Measurements from ENCODE around the gene ING3. TPM values are rescaled to one million over a fixed set of nuclear protein-coding genes. Genes with fewer than 3 reads are reported as not detected.
A peak's percentile ranks its signal among the peaks of the same experiment; 100 is the strongest.

Gene ING3
- total RNA-seq (2021; fragmentation: NEBNext Ultra II Directional; extraction: Animal tissue kit (Norgen Biotek cat#: 25700)), result 13.9 and 17.7 TPM in 2 replicates
- 3.1 and 6.0 TPM in 2 replicates for polyA plus RNA-seq (2011; rRNA removed)
- polyA plus RNA-seq (2011; cell fraction: cytosol; rRNA removed), result 8.7 TPM
- polyA plus RNA-seq (2011; cell fraction: nucleus; rRNA removed), result 2.1 TPM
- polyA plus RNA-seq (2012, experiment 1 of 2), result 9.1 to 12.2 TPM (median 10.7 TPM) in 4 replicates
- polyA plus RNA-seq (2012, experiment 2 of 2), result 1.2 TPM
- 14.9 TPM for polyA plus RNA-seq (2013, experiment 1 of 2)
- polyA plus RNA-seq (2013, experiment 2 of 2), result 14.5 TPM
- polyA minus RNA-seq (2011; rRNA and poly(A)+ RNA removed), result 7.7 and 10.5 TPM in 2 replicates
- 5.9 TPM for polyA minus RNA-seq (2011; cell fraction: cytosol; rRNA and poly(A)+ RNA removed)
- 16.4 TPM for polyA minus RNA-seq (2011; cell fraction: nucleus; rRNA and poly(A)+ RNA removed)
- long read RNA-seq, experiment 1, partial matches to known transcripts, result 6 of 14 reads
- long read RNA-seq, experiment 1, other reads (novel, unspliced or antisense), result 5 of 14 reads
- long read RNA-seq, experiment 2, transcript ING3-201 (12 exons, 3,777 nt), result major isoform, 11 of 17 reads
- long read RNA-seq, experiment 2, partial matches to known transcripts, result 1 of 17 reads
- long read RNA-seq, experiment 2, other reads (novel, unspliced or antisense), result 2 of 17 reads

- peak within 1 kb of the TSS; percentile 66 to 89 (median 77) for H3K4me3 ChIP-seq (ENCODE audit: extremely low read depth in 1 of 4, insufficient read depth in 2 of 4, low read depth in 3 of 4, low read length in 4 of 4)
- no peaks in the 10 kb centered on the region for H3K27me3 ChIP-seq (replicated peaks in 1 of 4; ENCODE audit: control insufficient read depth in 3 of 4, extremely low read depth in 1 of 4, insufficient read depth in 3 of 4, low read length in 3 of 4)
- DNase-seq (ENCODE audit: low read depth in 1 of 2, low spot score in 2 of 2), result peak; percentile 93 to 98
- H3K9me3 ChIP-seq (ENCODE audit: insufficient read depth in 2 of 2, low read depth in 1 of 2, low read length in 1 of 2), result no peaks in the 10 kb centered on the region
- H2BK20ac ChIP-seq (ENCODE audit: low read length), result no peak within 1 kb of the TSS
- peak within 1 kb of the TSS; percentile 96 for H2BK5ac ChIP-seq (ENCODE audit: low read depth, low read length)
- no peak within 1 kb of the TSS for H3K23ac ChIP-seq (ENCODE audit: insufficient read length)
- H2BK15ac ChIP-seq (ENCODE audit: low read length), result no peak within 1 kb of the TSS
- no peak within 1 kb of the TSS for H2AK5ac ChIP-seq (ENCODE audit: low read depth, low read length)
- peak within 1 kb of the TSS; percentile 99 for H3K27ac ChIP-seq (ENCODE audit: low read depth, low read length)
- WGBS, 2 experiments (ENCODE audit: extremely low coverage in 1 of 2, insufficient coverage in 1 of 2, insufficient read length in 1 of 2, insufficient replicate concordance in 2 of 2, low coverage in 1 of 2, low lambda C conversion rate in 2 of 2, missing lambda C conversion rate in 1 of 2), result 2% methylated on average over 30 of the region's 71 CpGs; no CpG with 5 or more reads in 1 of the 2 experiments
- peaks cover 0 to 3% of the 10 kb centered on the region in 2 experiments for H4K20me1 ChIP-seq (replicated peaks in 1 of 2; ENCODE audit: control insufficient read depth in 1 of 2, insufficient read depth in 2 of 2, low read length in 2 of 2)
- peak within 1 kb of the TSS; percentile 96 to 100 (median 98) for H3K9ac ChIP-seq (replicated peaks in 1 of 4; ENCODE audit: extremely low read depth in 1 of 4, low read depth in 3 of 4, low read length in 3 of 4)
- H3K4me1 ChIP-seq (replicated peaks in 1 of 4; ENCODE audit: control insufficient read depth in 3 of 4, insufficient read depth in 4 of 4, low read length in 3 of 4), result no peaks in the 10 kb centered on the region
- H2BK120ac ChIP-seq (replicated peaks; ENCODE audit: low read depth, low read length), result no peak within 1 kb of the TSS
- H3K23me2 ChIP-seq (ENCODE audit: low read depth, low read length), result peaks cover 3% of the 10 kb centered on the region; the same call in 1 of the 2 replicates
- no peak within 1 kb of the TSS for H3K14ac ChIP-seq (ENCODE audit: insufficient read length)
- peak within 1 kb of the TSS; percentile 100; the same call in 1 of the 2 replicates for H4K8ac ChIP-seq (ENCODE audit: extremely low read depth, insufficient read depth, low read length)
- peaks cover 0 to 19% of the 10 kb centered on the region in 2 experiments; a peak in 2 of 4 replicates for H3K79me2 ChIP-seq (ENCODE audit: control insufficient read depth in 1 of 2, insufficient read depth in 2 of 2, low read length in 2 of 2)
- CTCF ChIA-PET (ENCODE audit: partially characterized antibody), result interaction anchor here (0.6 to 1.9 kb wide), 4 partner anchors 37 to 1687 kb away, joined by 3 to 6 read pairs (median 4); partner anchors contain the start of gene CPED1
- no peak within 1 kb of the TSS for H2BK12ac ChIP-seq (ENCODE audit: low read depth, low read length)
- H3K18ac ChIP-seq (ENCODE audit: extremely low read depth, low read length), result peak within 1 kb of the TSS; percentile 72; the same call in 1 of the 2 replicates
- FAIRE-seq, result peak; percentile 32
- peak within 1 kb of the TSS; percentile 97 for H3K4ac ChIP-seq (replicated peaks; ENCODE audit: insufficient read length, low read depth, low read length)
- H3K56ac ChIP-seq (replicated peaks; ENCODE audit: insufficient read length, low read depth, low read length), result peak within 1 kb of the TSS; percentile 89
- H2AFZ ChIP-seq (ENCODE audit: low read length), result peak within 1 kb of the TSS; percentile 76; the same call in 1 of the 2 replicates
- no peaks in the 10 kb centered on the region for H3K79me1 ChIP-seq (ENCODE audit: low read depth, low read length)
- POLR2A ChIA-PET (ENCODE audit: partially characterized antibody), result interaction anchor here (0.6 to 1.5 kb wide), 31 partner anchors 8 to 1836 kb away, joined by 3 to 17 read pairs (median 3); partner anchors contain the start of gene TSPAN12
- peak within 1 kb of the TSS; percentile 97 for H4K5ac ChIP-seq (ENCODE audit: insufficient read length, low read depth, low read length)
- H3K4me2 ChIP-seq (ENCODE audit: insufficient read depth in 1 of 2, low read depth in 2 of 2, low read length in 2 of 2), result peak within 1 kb of the TSS; percentile 70 to 93
- peak within 1 kb of the TSS; percentile 95 for H4K91ac ChIP-seq (replicated peaks; ENCODE audit: insufficient read length, low read length)
- H3K36me3 ChIP-seq (ENCODE audit: control insufficient read depth in 2 of 4, insufficient read depth in 4 of 4, low read length in 3 of 4), result peaks cover 2 to 33% (median 6%) of the 10 kb centered on the region in 4 experiments; a peak in 3 of 8 replicates
- TF ChIP-seq TCF12 (IDR thresholded peaks at IDR 0.05; ENCODE audit: low read depth, low read length), result no peak
- peak; percentile 87 for TF ChIP-seq SIX5 (IDR thresholded peaks at IDR 0.05; ENCODE audit: low read depth, low read length)
- no peak for TF ChIP-seq SIRT6 (IDR thresholded peaks at IDR 0.05; ENCODE audit: low read length)
- TF ChIP-seq TAF1 (IDR thresholded peaks at IDR 0.05; ENCODE audit: low read depth, low read length), result peak; percentile 90
- no peak for TF ChIP-seq SP4 (IDR thresholded peaks at IDR 0.05; ENCODE audit: low read length)
- TF ChIP-seq SIN3A (conservative IDR thresholded peaks at IDR 0.05 in 1 of 2, IDR thresholded peaks at IDR 0.05 in 1 of 2; ENCODE audit: low read depth in 1 of 2, low read length in 2 of 2), result peak; percentile 55 to 95; a peak in 2 of 4 replicates
- TF ChIP-seq BRCA1 (IDR thresholded peaks at IDR 0.05; ENCODE audit: low read depth, low read length), result peak; percentile 19; the same call in 1 of the 2 replicates
- peak; percentile 75; the same call in 1 of the 2 replicates for TF ChIP-seq EGR1 (IDR thresholded peaks at IDR 0.05; ENCODE audit: borderline replicate concordance, low read depth, low read length)
- no peak for TF ChIP-seq JUN (IDR thresholded peaks at IDR 0.05; ENCODE audit: low read depth, low read length)
Measured at GRCh38 chr7:120950539-120951308, at the start of gene ING3. Gene ING3 (plus strand): TSS chr7:120950777. CDS start chr7:120950897, 120 bp downstream.
